Inflammatory macrophage (primary cell): ENCODE measurements around the gene DGUOK.
A peak's percentile ranks its signal among the peaks of the same experiment; 100 is the strongest.

Source experiments
- DNase-seq, 2 donors: peaks; one replicate each; pipeline ENCODE4 v3.0.0-alpha.2; 2020 to 2022

Gene DGUOK

GRCh38 chr2:73952499-73953446 lies 26.1 kb downstream of the DGUOK start:
- peak; percentile 86 to 89 for DNase-seq

GRCh38 chr2:73956218-73956865 lies 29.7 kb downstream of the DGUOK start:
- DNase-seq = no peak

- DNase-seq = no peak
Measured at GRCh38 chr2:73961274-73961673, 34.6 kb downstream of the DGUOK start.

- DNase-seq = no peak
Measured at GRCh38 chr2:73961823-73962615, 35.3 kb downstream of the DGUOK start.

- no peak for DNase-seq
Measured at GRCh38 chr2:73962798-73963197, 36.1 kb downstream of the DGUOK start.

GRCh38 chr2:73963385-73964120 lies 36.9 kb downstream of the DGUOK start:
- peak; percentile 14 to 30 for DNase-seq

- no peak for DNase-seq
Measured at GRCh38 chr2:73964223-73964622, 37.5 kb downstream of the DGUOK start.

- DNase-seq = no peak
Measured at GRCh38 chr2:73965053-73965452, 38.4 kb downstream of the DGUOK start.

- no peak for DNase-seq
Measured at GRCh38 chr2:73968357-73968937, 41.8 kb downstream of the DGUOK start.

- peak; percentile 10 to 26 for DNase-seq
Measured at GRCh38 chr2:73969356-73969755, 42.7 kb downstream of the DGUOK start.

GRCh38 chr2:73970141-73970803 lies 43.6 kb downstream of the DGUOK start:
- peak in 1 of 2 donors; percentile 19 for DNase-seq

- DNase-seq = peak; percentile 39 to 52
Measured at GRCh38 chr2:73970850-73971471, 44.3 kb downstream of the DGUOK start.

- DNase-seq = no peak
Measured at GRCh38 chr2:73971722-73972121, 45.0 kb downstream of the DGUOK start.

GRCh38 chr2:73972846-73973245 lies 46.2 kb downstream of the DGUOK start:
- peak in 1 of 2 donors; percentile 15 for DNase-seq

- DNase-seq = peak in 1 of 2 donors; percentile 47
Measured at GRCh38 chr2:73975731-73976130, 49.1 kb downstream of the DGUOK start.

GRCh38 chr2:73976803-73977202 lies 50.1 kb downstream of the DGUOK start:
- DNase-seq = no peak

GRCh38 chr2:73977466-73977865 lies 50.8 kb downstream of the DGUOK start:
- no peak for DNase-seq

GRCh38 chr2:73979021-73979420 lies 52.3 kb downstream of the DGUOK start:
- peak; percentile 16 to 35 for DNase-seq

GRCh38 chr2:73979686-73980085 lies 53.0 kb downstream of the DGUOK start:
- DNase-seq = peak; percentile 72 to 82

GRCh38 chr2:73980566-73980965 lies 53.9 kb downstream of the DGUOK start:
- no peak for DNase-seq
